ENCODE measurements around the gene PTPRD.

The PTPRD gene

GRCh38 chr9:8812888-8813287 lies 1799.9 kb downstream of the PTPRD start:
- TF ChIP-seq CTCF (IDR thresholded peaks at IDR 0.05; ENCODE audit: insufficient read depth, missing control alignments): no peak
- FAIRE-seq (no peak), DNase-seq (ENCODE audit: insufficient read length, low spot score) (no peak)

GRCh38 chr9:8809741-8810140 lies 1803.1 kb downstream of the PTPRD start:
- FAIRE-seq (no peak), DNase-seq (ENCODE audit: insufficient read length, low spot score) (no peak)
- TF ChIP-seq CTCF (IDR thresholded peaks at IDR 0.05; ENCODE audit: insufficient read depth, missing control alignments): no peak

GRCh38 chr9:8806150-8806549 lies 1806.7 kb downstream of the PTPRD start:
- FAIRE-seq: no peak
- TF ChIP-seq CTCF (IDR thresholded peaks at IDR 0.05; ENCODE audit: insufficient read depth, missing control alignments): no peak
- no peak for DNase-seq (ENCODE audit: insufficient read length, low spot score)

- FAIRE-seq (no peak), DNase-seq (ENCODE audit: insufficient read length, low spot score) (no peak)
- TF ChIP-seq CTCF (IDR thresholded peaks at IDR 0.05; ENCODE audit: insufficient read depth, missing control alignments): no peak
Measured at GRCh38 chr9:8804613-8805012, 1808.2 kb downstream of the PTPRD start.

GRCh38 chr9:8802242-8802641 lies 1810.6 kb downstream of the PTPRD start:
- FAIRE-seq (no peak), DNase-seq (ENCODE audit: insufficient read length, low spot score) (no peak)
- no peak for TF ChIP-seq CTCF (IDR thresholded peaks at IDR 0.05; ENCODE audit: insufficient read depth, missing control alignments)

- FAIRE-seq (no peak), DNase-seq (ENCODE audit: insufficient read length, low spot score) (no peak)
- no peak for TF ChIP-seq CTCF (IDR thresholded peaks at IDR 0.05; ENCODE audit: insufficient read depth, missing control alignments)
Measured at GRCh38 chr9:8800196-8800595, 1812.6 kb downstream of the PTPRD start.

GRCh38 chr9:8799615-8800014 lies 1813.2 kb downstream of the PTPRD start:
- DNase-seq (ENCODE audit: insufficient read length, low spot score) (no peak), FAIRE-seq (no peak)
- no peak for TF ChIP-seq CTCF (IDR thresholded peaks at IDR 0.05; ENCODE audit: insufficient read depth, missing control alignments)
